Fibroblast of gingiva (primary cell): ENCODE results near the gene TRABD2B.

ENCODE experiments used
- DNase-seq: peaks from one replicate; pipeline ENCODE4 v3.0.0-alpha.2; 2011; ENCODE audit warnings: low read depth

The TRABD2B gene

GRCh38 chr1:47997289-47998200 lies at the start of gene TRABD2B:
TSS of gene TRABD2B (minus strand) at chr1:47997385.
- DNase-seq: peak; percentile 64

- DNase-seq: no peak
Observed at GRCh38 chr1:48044311-48044710, 47.1 kb upstream of the TRABD2B start.

GRCh38 chr1:48043622-48044021 lies 46.4 kb upstream of the TRABD2B start:
- no peak for DNase-seq

GRCh38 chr1:48040154-48040553 lies 43.0 kb upstream of the TRABD2B start:
- no peak for DNase-seq

- DNase-seq: no peak
Observed at GRCh38 chr1:48039088-48040054, 42.2 kb upstream of the TRABD2B start.

GRCh38 chr1:48038270-48038767 lies 41.1 kb upstream of the TRABD2B start:
- DNase-seq: no peak

- peak; percentile 28 for DNase-seq
Observed at GRCh38 chr1:48036710-48037355, 39.6 kb upstream of the TRABD2B start.

GRCh38 chr1:48035371-48036141 lies 38.4 kb upstream of the TRABD2B start:
- no peak for DNase-seq

GRCh38 chr1:48033495-48034045 lies 36.4 kb upstream of the TRABD2B start:
- no peak for DNase-seq

- peak; percentile 15 for DNase-seq
Observed at GRCh38 chr1:48031676-48032075, 34.5 kb upstream of the TRABD2B start.

GRCh38 chr1:48030696-48031365 lies 33.6 kb upstream of the TRABD2B start:
- no peak for DNase-seq

GRCh38 chr1:48030211-48030610 lies 33.0 kb upstream of the TRABD2B start:
- no peak for DNase-seq

GRCh38 chr1:48028218-48029069 lies 31.3 kb upstream of the TRABD2B start:
- DNase-seq: no peak

- no peak for DNase-seq
Observed at GRCh38 chr1:48027533-48027835, 30.3 kb upstream of the TRABD2B start.

- DNase-seq: no peak
Observed at GRCh38 chr1:48026701-48027532, 29.7 kb upstream of the TRABD2B start.

GRCh38 chr1:48026275-48026674 lies 29.1 kb upstream of the TRABD2B start:
- DNase-seq: peak; percentile 47

- DNase-seq: no peak
Observed at GRCh38 chr1:48025076-48025475, 27.9 kb upstream of the TRABD2B start.

GRCh38 chr1:48023488-48023887 lies 26.3 kb upstream of the TRABD2B start:
- DNase-seq: no peak

GRCh38 chr1:48022306-48022705 lies 25.1 kb upstream of the TRABD2B start:
- no peak for DNase-seq
